GM12878 (cell line): ENCODE results near the gene MAN1A1. TPM values are rescaled to one million over a fixed set of nuclear protein-coding genes. Genes with fewer than 3 reads are reported as not detected.

Source experiments
- ASH2L ChIP-seq: fragments of 300-600, 200-600 bp; sonication (generic); IDR thresholded peaks from 2 replicates; pipeline ENCODE4 v1.6.1; 2017; ENCODE audit warnings: low read depth, mild to moderate bottlenecking, borderline replicate concordance
- ATF7 ChIP-seq: fragments of 450-650 bp; IDR thresholded peaks from 2 replicates; pipeline ENCODE4 v1.6.1; 2016; ENCODE audit warnings: low read depth, mild to moderate bottlenecking
- IKZF1 ChIP-seq: fragments of 450-650 bp; conservative IDR thresholded peaks from 2 replicates; pipeline ENCODE4 v1.6.1; 2017; ENCODE audit warnings: antibody characterized with exemption, mild to moderate bottlenecking
- NR2F1 ChIP-seq: fragments of 450-650 bp; conservative IDR thresholded peaks from 2 replicates; pipeline ENCODE4 v1.6.1; 2017; ENCODE audit warnings: mild to moderate bottlenecking
- SUZ12 ChIP-seq: fragments of 200-600 bp; sonication (generic); IDR thresholded peaks from one replicate; pipeline ENCODE4 v1.6.1; 2018; ENCODE audit warnings: antibody characterized with exemption, mild to moderate bottlenecking; ENCODE audit not compliant: unreplicated experiment
- polyA plus RNA-seq, 11 experiments: library from polyadenylated mRNA; depleted of rRNA in 4 of 11; unstranded in 6 of 11; stranded (reverse) in 5 of 11; fragments of >200 nt; fragmentation: Nextera tagmentation in 4 of 11; fragmentation: Illumina TruSeq in 1 of 11; extraction: Ambion mirVana in 4 of 11; extraction: Trizol in 1 of 11; gene quantifications; 1 replicate in 1 of 11; 2 replicates in 10 of 11; pipeline versions ENCODE4 v1.2.1 to v1.2.3, GENCODE V29; 2011 to 2016; ENCODE audit warnings: inconsistent platforms in 2 of 11, missing spikeins in 2 of 11, low read depth in 1 of 11
- total RNA-seq, 4 experiments: library from RNA; depleted of rRNA in 3 of 4; stranded (reverse); fragments of >200 nt in 3 of 4; fragmentation: Illumina TruSeq in 1 of 4; extraction: Trizol in 1 of 4; gene quantifications; 2 replicates each; pipeline versions ENCODE4 v1.2.1 to v1.2.3, GENCODE V29; 2013 to 2021
- TF ChIP-seq, protein P1 (sequence below): fragments of 450-650 bp; formaldehyde crosslinking; IDR thresholded peaks from 2 replicates; pipeline ENCODE4 v1.5.0; 2022; ENCODE audit warnings: mild to moderate bottlenecking, missing genetic modification characterization
- TF ChIP-seq, protein P2 (sequence below), 3 experiments: IDR thresholded peaks in 2 of 3; conservative IDR thresholded peaks in 1 of 3; 2 replicates each; pipeline ENCODE4 v1.5.1; 2011; ENCODE audit warnings: low read depth in 3 of 3, low read length in 3 of 3, mild to moderate bottlenecking in 3 of 3, control low read depth in 2 of 3, moderate library complexity in 2 of 3, inconsistent platforms in 1 of 3, mixed read lengths in 1 of 3; ENCODE audit not compliant: control insufficient read depth in 2 of 3, insufficient read depth in 1 of 3; ENCODE audit errors: extremely low read depth in 1 of 3

MAN1A1 gene
- total and polyA plus RNA-seq, 10 of the 15 experiments (the other 5 are each of a cell fraction or from before 2014, with no cell fraction given): 5.4 to 28.1 (median 19.5) TPM

DNA sequence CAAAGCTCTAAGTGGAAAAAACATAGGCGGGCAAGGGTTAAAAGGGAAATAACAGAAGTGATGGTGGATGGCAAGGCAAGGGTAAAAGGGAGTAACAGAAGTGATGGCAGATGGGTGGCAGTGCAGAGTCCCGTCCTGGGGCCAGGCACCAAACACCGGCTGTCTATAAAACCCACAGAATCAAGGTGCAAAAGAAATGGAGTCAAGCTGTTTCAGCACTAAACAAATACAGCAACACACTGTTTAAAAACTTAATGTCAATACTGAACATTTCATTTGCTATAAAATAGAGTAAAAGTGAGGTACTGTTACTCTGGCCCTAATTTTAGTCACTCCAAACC is 87.6 kb downstream of the MAN1A1 start (continued):
- TF ChIP-seq, protein P1, sequence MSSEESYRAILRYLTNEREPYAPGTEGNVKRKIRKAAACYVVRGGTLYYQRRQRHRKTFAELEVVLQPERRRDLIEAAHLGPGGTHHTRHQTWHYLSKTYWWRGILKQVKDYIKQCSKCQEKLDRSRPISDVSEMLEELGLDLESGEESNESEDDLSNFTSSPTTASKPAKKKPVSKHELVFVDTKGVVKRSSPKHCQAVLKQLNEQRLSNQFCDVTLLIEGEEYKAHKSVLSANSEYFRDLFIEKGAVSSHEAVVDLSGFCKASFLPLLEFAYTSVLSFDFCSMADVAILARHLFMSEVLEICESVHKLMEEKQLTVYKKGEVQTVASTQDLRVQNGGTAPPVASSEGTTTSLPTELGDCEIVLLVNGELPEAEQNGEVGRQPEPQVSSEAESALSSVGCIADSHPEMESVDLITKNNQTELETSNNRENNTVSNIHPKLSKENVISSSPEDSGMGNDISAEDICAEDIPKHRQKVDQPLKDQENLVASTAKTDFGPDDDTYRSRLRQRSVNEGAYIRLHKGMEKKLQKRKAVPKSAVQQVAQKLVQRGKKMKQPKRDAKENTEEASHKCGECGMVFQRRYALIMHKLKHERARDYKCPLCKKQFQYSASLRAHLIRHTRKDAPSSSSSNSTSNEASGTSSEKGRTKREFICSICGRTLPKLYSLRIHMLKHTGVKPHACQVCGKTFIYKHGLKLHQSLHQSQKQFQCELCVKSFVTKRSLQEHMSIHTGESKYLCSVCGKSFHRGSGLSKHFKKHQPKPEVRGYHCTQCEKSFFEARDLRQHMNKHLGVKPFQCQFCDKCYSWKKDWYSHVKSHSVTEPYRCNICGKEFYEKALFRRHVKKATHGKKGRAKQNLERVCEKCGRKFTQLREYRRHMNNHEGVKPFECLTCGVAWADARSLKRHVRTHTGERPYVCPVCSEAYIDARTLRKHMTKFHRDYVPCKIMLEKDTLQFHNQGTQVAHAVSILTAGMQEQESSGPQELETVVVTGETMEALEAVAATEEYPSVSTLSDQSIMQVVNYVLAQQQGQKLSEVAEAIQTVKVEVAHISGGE: no peak
- TF ChIP-seq, protein P2, sequence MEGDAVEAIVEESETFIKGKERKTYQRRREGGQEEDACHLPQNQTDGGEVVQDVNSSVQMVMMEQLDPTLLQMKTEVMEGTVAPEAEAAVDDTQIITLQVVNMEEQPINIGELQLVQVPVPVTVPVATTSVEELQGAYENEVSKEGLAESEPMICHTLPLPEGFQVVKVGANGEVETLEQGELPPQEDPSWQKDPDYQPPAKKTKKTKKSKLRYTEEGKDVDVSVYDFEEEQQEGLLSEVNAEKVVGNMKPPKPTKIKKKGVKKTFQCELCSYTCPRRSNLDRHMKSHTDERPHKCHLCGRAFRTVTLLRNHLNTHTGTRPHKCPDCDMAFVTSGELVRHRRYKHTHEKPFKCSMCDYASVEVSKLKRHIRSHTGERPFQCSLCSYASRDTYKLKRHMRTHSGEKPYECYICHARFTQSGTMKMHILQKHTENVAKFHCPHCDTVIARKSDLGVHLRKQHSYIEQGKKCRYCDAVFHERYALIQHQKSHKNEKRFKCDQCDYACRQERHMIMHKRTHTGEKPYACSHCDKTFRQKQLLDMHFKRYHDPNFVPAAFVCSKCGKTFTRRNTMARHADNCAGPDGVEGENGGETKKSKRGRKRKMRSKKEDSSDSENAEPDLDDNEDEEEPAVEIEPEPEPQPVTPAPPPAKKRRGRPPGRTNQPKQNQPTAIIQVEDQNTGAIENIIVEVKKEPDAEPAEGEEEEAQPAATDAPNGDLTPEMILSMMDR (IDR thresholded peaks at IDR 0.05 in 2 of 3, conservative IDR thresholded peaks at IDR 0.05 in 1 of 3; ENCODE audit: control insufficient read depth in 2 of 3, extremely low read depth in 1 of 3, insufficient read depth in 1 of 3, low read depth in 3 of 3, low read length in 3 of 3): no peak
- no peak for TF ChIP-seq IKZF1
- no peak for TF ChIP-seq NR2F1
- no peak for TF ChIP-seq ATF7
- TF ChIP-seq SUZ12: no peak
- no peak for TF ChIP-seq ASH2L
